H7 (cell line): ENCODE data around the gene DNAH17. TPM values are rescaled to one million over a fixed set of nuclear protein-coding genes. Genes with fewer than 3 reads are reported as not detected.

Experiments used
- DNase-seq: peaks from one replicate; pipeline ENCODE4 v3.0.0; 2012
- H3K27me3 ChIP-seq: 2 replicates; pipeline ENCODE4 v1.6.0; 2011; ENCODE audit warnings: mild to moderate bottlenecking, low read length; ENCODE audit not compliant: control insufficient read depth, insufficient read depth
- H3K36me3 ChIP-seq: replicated peaks from 2 replicates; pipeline ENCODE4 v1.5.1; 2011; ENCODE audit warnings: low read length; ENCODE audit not compliant: control insufficient read depth, insufficient read depth
- H3K4me3 ChIP-seq: 2 replicates; pipeline ENCODE4 v1.5.1; 2011; ENCODE audit warnings: low read depth, mild to moderate bottlenecking, control low read depth, low read length, moderate library complexity; ENCODE audit not compliant: insufficient read depth
- total RNA-seq: library from RNA; depleted of rRNA; stranded (reverse); fragments of >200 nt; shearing (Covaris generic); gene quantifications from 2 replicates; pipeline ENCODE4 v1.2.3, GENCODE V29; 2014

The DNAH17 gene
- total RNA-seq, 1 experiment from 2014 or later, result 0.87 TPM

- Histone ChIP-seq H3K4me3 (no peak overlapping the region), H3K36me3 (no peaks in the 10 kb centered on the region), H3K27me3 (no peaks in the 10 kb centered on the region)
- DNase-seq, result no peak
These were observed 127.1 kb downstream of the DNAH17 start for GRCh38 chr17:78449983-78450595.

GRCh38 chr17:78448356-78448993 lies 128.7 kb downstream of the DNAH17 start:
- Histone ChIP-seq H3K4me3 (no peak overlapping the region), H3K36me3 (no peaks in the 10 kb centered on the region), H3K27me3 (no peaks in the 10 kb centered on the region)
- no peak for DNase-seq

GRCh38 chr17:78446833-78447232 lies 130.4 kb downstream of the DNAH17 start:
- H3K4me3 ChIP-seq, result no peak overlapping the region
- no peak for DNase-seq
- H3K27me3 ChIP-seq, result no peaks in the 10 kb centered on the region
- H3K36me3 ChIP-seq, result no peaks in the 10 kb centered on the region

DNA sequence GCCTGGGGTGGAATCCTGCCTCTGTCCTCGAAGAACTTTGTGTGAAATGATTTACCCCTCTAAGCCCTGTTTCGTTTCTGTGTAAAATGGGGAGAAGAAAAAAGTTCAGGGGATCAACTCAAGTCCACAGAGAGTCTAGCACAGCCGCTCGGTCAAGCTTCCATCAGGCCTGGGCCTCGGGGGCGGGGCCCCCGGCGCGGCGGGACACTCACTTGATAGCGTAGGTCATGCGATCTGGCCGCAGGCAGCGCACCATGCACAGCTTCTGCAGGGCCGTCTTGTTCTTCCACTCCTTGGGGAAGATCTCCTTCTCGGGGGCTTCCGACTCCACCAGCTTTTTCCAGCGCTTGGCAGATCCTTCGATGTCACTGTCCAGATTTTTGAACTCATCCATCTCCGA lies 132.8 kb downstream of the DNAH17 start:
- peak; percentile 48 for DNase-seq
- no peaks in the 10 kb centered on the region for H3K36me3 ChIP-seq
- no peak overlapping the region for H3K4me3 ChIP-seq
- H3K27me3 ChIP-seq, result no peaks in the 10 kb centered on the region

GRCh38 chr17:78442648-78443218 lies 134.5 kb downstream of the DNAH17 start:
- no peaks in the 10 kb centered on the region for H3K27me3 ChIP-seq
- no peaks in the 10 kb centered on the region for H3K36me3 ChIP-seq
- DNase-seq, result no peak

GRCh38 chr17:78441271-78441971 lies 135.8 kb downstream of the DNAH17 start:
- H3K4me3 ChIP-seq, result no peak overlapping the region
- peak; percentile 48 for DNase-seq
- no peaks in the 10 kb centered on the region for H3K36me3 ChIP-seq
- H3K27me3 ChIP-seq, result no peaks in the 10 kb centered on the region

More at GRCh38 chr17:78442648-78443218, 134.5 kb downstream of the DNAH17 start:
- no peak overlapping the region for H3K4me3 ChIP-seq

- Histone ChIP-seq H3K27me3 (no peaks in the 10 kb centered on the region), H3K36me3 (no peaks in the 10 kb centered on the region), H3K4me3 (no peak overlapping the region)
- peak; percentile 51 for DNase-seq
These were observed 138.4 kb downstream of the DNAH17 start for GRCh38 chr17:78438694-78439325.

DNA sequence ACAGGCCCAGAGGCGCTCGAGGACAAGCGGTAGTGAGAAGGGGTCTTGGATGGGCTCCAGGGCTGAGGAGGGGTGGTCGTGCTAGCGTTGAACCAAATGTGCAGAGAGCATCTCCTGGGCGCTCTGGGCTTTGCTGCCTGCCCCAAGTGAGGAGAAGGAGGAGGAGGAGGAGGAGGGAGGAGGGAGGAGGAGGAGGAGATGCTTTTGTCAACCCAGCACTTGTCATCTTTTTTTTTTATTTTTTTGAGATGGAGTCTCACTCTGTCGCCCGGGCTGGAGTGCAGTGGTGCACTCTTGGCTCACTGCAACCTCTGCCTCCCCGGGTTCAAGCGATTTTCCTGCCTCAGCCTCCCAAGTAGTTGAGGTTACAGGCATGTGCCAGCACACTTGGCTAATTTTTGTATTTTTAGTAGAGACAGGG lies 138.9 kb downstream of the DNAH17 start:
- no peak overlapping the region for H3K4me3 ChIP-seq
- no peak for DNase-seq
- H3K36me3 ChIP-seq, result no peaks in the 10 kb centered on the region
- H3K27me3 ChIP-seq, result no peaks in the 10 kb centered on the region

DNA sequence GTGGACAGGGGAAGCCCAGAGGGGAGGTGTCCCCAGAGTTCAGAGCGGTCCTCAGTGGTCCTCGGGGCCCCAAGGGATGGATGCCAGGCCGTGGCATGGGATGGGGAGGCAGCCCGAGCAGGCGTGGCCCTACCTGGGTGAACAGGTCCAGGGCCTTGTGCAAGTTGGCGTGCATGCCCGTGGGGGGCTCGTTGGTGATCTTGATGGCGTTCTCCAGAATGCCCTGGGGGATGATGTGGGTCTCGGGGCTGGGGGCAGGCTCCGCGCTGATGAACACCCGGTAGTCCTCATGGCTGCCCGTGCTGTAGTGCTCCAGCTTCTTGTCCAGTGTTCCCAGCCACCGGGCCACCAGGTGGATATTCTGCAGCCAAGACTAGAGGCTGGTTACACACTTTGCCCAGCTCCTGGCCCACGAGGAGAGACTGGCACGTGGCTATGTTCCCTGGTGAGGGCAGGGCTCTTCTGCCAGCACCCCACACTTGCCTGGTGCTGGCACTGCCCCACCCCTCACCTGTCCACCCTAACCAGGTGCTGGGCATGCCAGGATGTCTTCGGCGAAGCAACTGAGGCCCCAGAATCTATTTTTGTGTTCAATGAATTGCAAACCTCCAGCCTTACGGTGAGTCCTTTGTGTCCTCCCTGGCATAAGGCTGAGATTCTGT lies 139.6 kb downstream of the DNAH17 start:
- no peak for DNase-seq
- Histone ChIP-seq H3K4me3 (no peak overlapping the region), H3K36me3 (no peaks in the 10 kb centered on the region), H3K27me3 (no peaks in the 10 kb centered on the region)

- no peaks in the 10 kb centered on the region for H3K36me3 ChIP-seq
- DNase-seq, result no peak
- no peak overlapping the region for H3K4me3 ChIP-seq
- no peaks in the 10 kb centered on the region for H3K27me3 ChIP-seq
These were observed 141.7 kb downstream of the DNAH17 start for GRCh38 chr17:78435330-78436005.

- Histone ChIP-seq H3K4me3 (no peak overlapping the region), H3K27me3 (no peaks in the 10 kb centered on the region), H3K36me3 (no peaks in the 10 kb centered on the region; the same call in 1 of the 2 replicates)
- peak; percentile 47 for DNase-seq
These were observed 142.5 kb downstream of the DNAH17 start for GRCh38 chr17:78434455-78435329.

DNA sequence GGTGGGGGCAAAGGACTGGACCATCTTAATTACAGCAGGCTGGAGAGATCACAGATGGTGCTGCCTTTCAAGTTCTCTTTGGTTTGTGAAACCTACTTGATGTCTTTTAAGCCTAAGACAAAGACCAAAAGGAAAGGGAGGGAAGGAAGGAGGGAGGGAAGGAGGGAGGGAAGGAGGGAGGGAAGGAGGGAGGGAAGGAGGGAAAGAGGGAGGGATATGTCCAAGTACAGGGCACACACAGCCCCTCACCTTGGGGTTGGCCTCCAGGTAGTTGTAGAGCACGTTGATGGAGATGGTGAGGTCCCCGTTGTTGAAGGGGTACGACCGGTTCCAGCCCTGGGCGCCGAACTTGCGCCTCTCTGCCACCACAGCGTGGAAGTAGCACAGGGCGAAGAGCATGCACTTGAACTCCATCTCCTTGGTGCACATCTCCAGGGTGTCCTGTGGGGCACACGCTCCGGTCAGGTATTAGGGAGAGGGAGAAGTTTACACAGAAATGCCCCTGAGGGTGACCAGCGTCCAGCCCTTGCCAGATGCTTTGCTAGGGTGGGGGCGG lies 143.3 kb downstream of the DNAH17 start:
- Histone ChIP-seq H3K4me3 (no peak overlapping the region), H3K36me3 (no peaks in the 10 kb centered on the region; the same call in 1 of the 2 replicates), H3K27me3 (no peaks in the 10 kb centered on the region)
- no peak for DNase-seq
